Fibroblast of pulmonary artery (primary cell): Measurements from ENCODE around the gene CAMLG.

Source experiments
- DNase-seq: peaks from one replicate; pipeline ENCODE4 v3.0.0-alpha.2; 2010; ENCODE audit warnings: low read depth
- H3K4me3 ChIP-seq: replicated peaks from 2 replicates; pipeline ENCODE4 v1.5.1; 2011; ENCODE audit warnings: low read depth, mild to moderate bottlenecking, control low read depth, low read length, moderate library complexity
- CTCF ChIP-seq: IDR thresholded peaks from 2 replicates; pipeline ENCODE4 v1.5.1; 2011; ENCODE audit warnings: mild to moderate bottlenecking, control low read depth, low read length, inconsistent platforms; ENCODE audit errors: missing control alignments

The CAMLG gene

DNA sequence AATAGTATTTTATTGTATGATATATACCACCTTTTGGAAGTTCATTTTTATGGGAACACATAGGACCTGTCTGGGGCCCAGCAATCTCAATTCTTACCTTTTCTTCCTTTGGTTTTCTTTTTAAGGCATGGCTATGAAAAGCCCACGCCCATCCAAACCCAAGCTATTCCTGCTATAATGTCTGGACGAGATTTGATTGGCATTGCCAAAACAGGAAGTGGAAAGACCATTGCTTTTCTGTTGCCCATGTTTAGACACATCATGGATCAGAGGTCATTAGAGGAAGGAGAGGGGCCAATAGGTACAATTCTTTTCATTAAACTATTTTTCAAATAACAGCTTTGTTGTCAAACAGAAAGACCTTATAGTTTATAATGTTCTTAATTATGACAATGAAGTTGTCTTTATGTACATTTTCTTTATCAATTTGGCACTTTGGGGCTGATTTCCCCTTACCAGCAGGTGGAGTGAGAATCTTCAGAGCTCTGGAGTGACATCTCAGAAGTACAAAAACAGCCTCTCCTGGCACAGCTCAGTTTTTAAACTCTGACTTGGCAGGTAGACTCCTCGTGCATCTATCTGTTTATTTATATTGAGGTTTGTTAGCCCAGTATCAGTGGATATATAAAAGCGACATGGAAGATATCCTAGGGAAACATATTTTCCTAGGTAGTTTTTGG is 46.0 kb downstream of the CAMLG start:
- peak; percentile 9 for DNase-seq
- TF ChIP-seq CTCF = peak; percentile 26
- no peak overlapping the region for H3K4me3 ChIP-seq

GRCh38 chr5:134784946-134785620 is 46.7 kb downstream of the CAMLG start:
- peak; percentile 32 for DNase-seq

DNA sequence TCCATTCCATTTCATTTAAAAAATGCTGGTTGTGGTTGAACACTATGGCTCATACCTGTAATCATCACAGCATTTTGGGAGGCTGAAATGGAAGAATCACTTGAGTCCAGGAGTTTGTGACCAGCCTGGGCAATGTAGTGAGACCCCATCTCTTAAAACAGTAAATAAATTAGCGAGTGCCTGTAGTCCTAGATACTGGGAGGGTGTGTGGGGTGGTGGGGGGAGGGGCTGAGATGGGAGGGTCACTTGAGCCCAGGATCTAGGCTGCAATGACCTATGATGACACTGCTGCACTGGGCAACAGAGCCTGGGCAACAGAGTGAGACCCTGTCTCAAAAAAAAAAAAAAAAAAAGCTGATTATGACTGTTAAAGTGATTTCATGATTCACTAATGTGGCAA is 49.3 kb downstream of the CAMLG start:
- H3K4me3 ChIP-seq = no peak overlapping the region
- no peak for DNase-seq
- TF ChIP-seq CTCF = no peak

More at GRCh38 chr5:134784946-134785620, 46.7 kb downstream of the CAMLG start:
- H3K4me3 ChIP-seq = no peak overlapping the region
- TF ChIP-seq CTCF = no peak

DNA sequence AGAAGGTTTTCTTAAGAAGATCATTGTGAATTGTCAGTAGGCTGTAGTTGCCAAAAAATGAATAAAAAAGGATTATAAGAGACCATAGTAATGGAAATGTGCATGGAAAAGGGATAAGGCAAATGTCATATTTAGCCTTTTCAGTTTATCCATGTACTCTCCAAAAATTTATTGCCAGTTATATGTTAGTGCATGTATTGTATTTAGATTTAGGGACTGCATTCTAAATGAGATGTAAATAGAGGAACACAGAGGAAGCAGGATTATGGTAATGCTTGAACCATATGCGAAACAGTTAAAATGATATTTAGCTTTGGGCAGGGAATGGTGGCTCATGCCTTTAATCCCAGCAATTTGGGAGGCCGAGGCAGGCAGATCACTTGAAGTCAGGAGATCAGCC is 53.2 kb downstream of the CAMLG start:
- no peak for DNase-seq
- no peak overlapping the region for H3K4me3 ChIP-seq
- TF ChIP-seq CTCF = no peak

DNA sequence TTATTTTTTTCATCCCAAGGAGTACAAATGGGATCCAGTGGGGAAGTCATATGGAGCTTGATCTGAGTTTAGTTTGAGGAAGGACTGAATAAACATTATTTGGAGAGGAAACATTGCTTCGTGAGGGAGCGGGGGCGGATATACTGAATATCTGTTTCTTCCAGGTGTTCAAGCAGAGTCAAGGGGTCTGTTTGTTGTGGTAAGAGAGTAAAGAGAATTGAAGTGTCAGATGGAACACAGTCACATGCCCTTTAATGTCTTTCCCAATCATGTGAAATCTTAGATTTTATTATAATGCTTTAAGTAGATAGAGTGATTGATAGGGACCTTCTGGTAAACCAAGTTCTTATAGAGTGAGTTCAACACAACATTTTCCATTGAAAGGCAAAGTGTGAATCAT is 53.9 kb downstream of the CAMLG start:
- no peak for TF ChIP-seq CTCF
- DNase-seq = no peak
- no peak overlapping the region for H3K4me3 ChIP-seq

- no peak for DNase-seq
- H3K4me3 ChIP-seq = no peak overlapping the region
- no peak for TF ChIP-seq CTCF
Observed at GRCh38 chr5:134793111-134793510, 54.8 kb downstream of the CAMLG start.
